Adipose tissue (tissue), 3 donors: ENCODE data around the gene RAB26. TPM values are rescaled to one million over a fixed set of nuclear protein-coding genes. Genes with fewer than 3 reads are reported as not detected.
"Not testable (repeated sequence)": the region's sequence is repeated elsewhere in the genome, so short reads cannot be mapped to it uniquely, and the experiment has no call there.

ENCODE experiments used
- H3K27ac ChIP-seq: one replicate; pipeline ENCODE4 v1.5.1; 2013; ENCODE audit warnings: low read depth, low read length
- WGBS, 3 donors: extraction: QIAGEN DNeasy Blood & Tissue Kit; methylation state at CpG; one replicate each; pipeline ENCODE4 v1.1.7; 2013; 5-methylcytosine and 5-hydroxymethylcytosine counted together
- polyA plus RNA-seq, 3 donors: library from polyadenylated mRNA; stranded (reverse); fragments of 200-250 nt; gene quantifications; one replicate each; pipeline ENCODE4 v1.2.3, GENCODE V29; 2013
- donor health status: healthy with polysubstance abuse.
- donor health status: Bipolar disorder and iron deficiency.
- donor health status: healthy.

Gene RAB26
- polyA plus RNA-seq, 3 donors, result 1.4 to 24.8 (median 1.9) TPM

GRCh38 chr16:2129890-2130447 lies 18.5 kb upstream of the RAB26 start:
- not testable (repeated sequence) for H3K27ac ChIP-seq
- WGBS, 3 donors, result 71 to 81% (median 74%) methylated on average over 21 to 22 of the region's 22 CpGs

GRCh38 chr16:2133797-2134196 lies 14.6 kb upstream of the RAB26 start:
- WGBS, 3 donors, result 38 to 60% (median 60%) methylated on average over 4 of the region's 12 CpGs
- not testable (repeated sequence) for H3K27ac ChIP-seq

GRCh38 chr16:2135071-2135470 lies 13.4 kb upstream of the RAB26 start:
- 0 to 1% (median 1%) methylated on average over 20 to 28 of the region's 42 CpGs for WGBS, 3 donors
- H3K27ac ChIP-seq, result not testable (repeated sequence)

GRCh38 chr16:2135770-2136490 lies 12.5 kb upstream of the RAB26 start, which contains the start of gene PKD1:
PKD1 (minus strand) TSS chr16:2135898; CDS start chr16:2135689, 209 bp downstream.
- not testable (repeated sequence) for H3K27ac ChIP-seq
- WGBS, 3 donors, result 0% methylated on average over 34 to 58 of the region's 81 CpGs

- 74 to 78% (median 77%) methylated on average over 31 of the region's 31 CpGs for WGBS, 3 donors
These were observed 5.2 kb upstream of the RAB26 start for GRCh38 chr16:2142942-2143877.

GRCh38 chr16:2143878-2144485 lies 4.4 kb upstream of the RAB26 start:
- H3K27ac ChIP-seq, result no peak overlapping the region
- WGBS, 3 donors, result 74 to 83% (median 82%) methylated on average over 13 to 17 of the region's 17 CpGs

More at GRCh38 chr16:2142942-2143877, 5.2 kb upstream of the RAB26 start:
- H3K27ac ChIP-seq, result no peak overlapping the region

GRCh38 chr16:2145843-2146242 lies 2.6 kb upstream of the RAB26 start:
- 87 to 92% (median 87%) methylated on average over 5 of the region's 5 CpGs for WGBS, 3 donors
- no peak overlapping the region for H3K27ac ChIP-seq

- WGBS, 3 donors, result 44 to 80% (median 77%) methylated on average over 6 of the region's 6 CpGs
These were observed 1.0 kb upstream of the RAB26 start for GRCh38 chr16:2147378-2147777.

GRCh38 chr16:2148714-2149629 lies 547 bp downstream of the RAB26 start:
- no peak overlapping the region for H3K27ac ChIP-seq
- WGBS, 3 donors, result 1 to 3% (median 3%) methylated on average over 50 to 54 of the region's 62 CpGs

More at GRCh38 chr16:2147378-2147777, 1.0 kb upstream of the RAB26 start:
- H3K27ac ChIP-seq, result no peak overlapping the region

- WGBS, 3 donors, result 29 to 70% (median 61%) methylated on average over 24 of the region's 24 CpGs
- H3K27ac ChIP-seq, result no peak overlapping the region
These were observed 1.4 kb downstream of the RAB26 start for GRCh38 chr16:2149630-2150417.

- H3K27ac ChIP-seq, result no peak overlapping the region
- 27 to 66% (median 57%) methylated on average over 18 of the region's 18 CpGs for WGBS, 3 donors
These were observed 2.2 kb downstream of the RAB26 start for GRCh38 chr16:2150418-2151187.

- 48 to 86% (median 78%) methylated on average over 13 of the region's 13 CpGs for WGBS, 3 donors
- no peak overlapping the region for H3K27ac ChIP-seq
These were observed 3.0 kb downstream of the RAB26 start for GRCh38 chr16:2151188-2152091.

- no peak overlapping the region for H3K27ac ChIP-seq
- 17 to 49% (median 32%) methylated on average over 25 of the region's 25 CpGs for WGBS, 3 donors
These were observed 4.5 kb downstream of the RAB26 start for GRCh38 chr16:2152695-2153506.

GRCh38 chr16:2154533-2155090 lies 6.2 kb downstream of the RAB26 start:
- WGBS, 3 donors, result 1 to 3% (median 2%) methylated on average over 23 of the region's 23 CpGs
- H3K27ac ChIP-seq, result no peak overlapping the region
